Head of caudate nucleus (tissue), 42 donors: ENCODE data around the gene IRF2BP2.

Source experiments
- DNase-seq, 42 donors: peaks; one replicate each; pipeline versions ENCODE4 v3.0.0 to v3.0.0-alpha.2; 2020 to 2021; ENCODE audit warnings: mixed read lengths in 7 of 42
- intact Hi-C: fragments of 100-400 bp; cut with DNase I; formaldehyde crosslinking; loops from one replicate; pipeline ENCODE4 v1.15.0; 2022

IRF2BP2 gene

DNA sequence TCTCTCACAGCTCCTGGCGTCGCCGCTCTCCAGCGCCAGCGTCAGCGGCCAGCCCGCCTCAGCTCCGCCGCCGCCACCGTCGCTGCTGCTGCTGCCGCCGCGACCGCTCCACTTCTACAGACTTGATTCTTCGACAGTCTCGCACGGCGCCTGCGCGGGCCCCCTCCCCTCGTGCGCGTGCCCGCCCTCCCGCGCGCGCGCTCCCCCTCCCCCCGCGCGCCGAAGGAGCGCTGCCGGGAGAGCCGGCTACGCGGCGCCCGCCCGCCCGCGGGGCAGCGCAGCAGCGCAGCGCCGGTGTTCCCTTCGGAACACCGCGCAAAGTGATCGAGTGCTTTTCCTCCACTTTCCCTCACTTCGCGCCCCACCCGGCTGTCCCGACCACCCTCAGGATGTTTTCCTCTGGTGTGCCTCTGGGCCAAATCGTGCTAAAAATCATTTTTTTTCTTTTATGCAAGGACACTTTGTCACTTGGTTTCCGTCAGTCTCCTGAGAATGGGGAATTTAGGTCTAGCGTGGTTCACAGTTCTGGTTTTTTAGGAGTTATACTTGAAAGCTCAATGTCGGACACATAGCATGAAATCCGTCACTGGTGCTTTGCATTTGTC is at the start of gene IRF2BP2:
IRF2BP2 (minus strand) TSS at position 118 of the 605 bp plus-strand sequence. CDS start 684 bp downstream, outside the sequence.
- peak; percentile 61 to 93 (median 85) for DNase-seq
- intact Hi-C loops, result loop anchor here (2.0 to 5.0 kb wide), 3 partner anchors 65 to 472 kb away; no protein-coding TSS in a partner anchor

- DNase-seq, result no peak
- intact Hi-C loops, result no loop called here
These were observed 49.6 kb upstream of the IRF2BP2 start for GRCh38 chr1:234659538-234659937.

GRCh38 chr1:234658138-234658537 is 48.2 kb upstream of the IRF2BP2 start:
- no peak for DNase-seq
- intact Hi-C loops, result no loop called here

DNA sequence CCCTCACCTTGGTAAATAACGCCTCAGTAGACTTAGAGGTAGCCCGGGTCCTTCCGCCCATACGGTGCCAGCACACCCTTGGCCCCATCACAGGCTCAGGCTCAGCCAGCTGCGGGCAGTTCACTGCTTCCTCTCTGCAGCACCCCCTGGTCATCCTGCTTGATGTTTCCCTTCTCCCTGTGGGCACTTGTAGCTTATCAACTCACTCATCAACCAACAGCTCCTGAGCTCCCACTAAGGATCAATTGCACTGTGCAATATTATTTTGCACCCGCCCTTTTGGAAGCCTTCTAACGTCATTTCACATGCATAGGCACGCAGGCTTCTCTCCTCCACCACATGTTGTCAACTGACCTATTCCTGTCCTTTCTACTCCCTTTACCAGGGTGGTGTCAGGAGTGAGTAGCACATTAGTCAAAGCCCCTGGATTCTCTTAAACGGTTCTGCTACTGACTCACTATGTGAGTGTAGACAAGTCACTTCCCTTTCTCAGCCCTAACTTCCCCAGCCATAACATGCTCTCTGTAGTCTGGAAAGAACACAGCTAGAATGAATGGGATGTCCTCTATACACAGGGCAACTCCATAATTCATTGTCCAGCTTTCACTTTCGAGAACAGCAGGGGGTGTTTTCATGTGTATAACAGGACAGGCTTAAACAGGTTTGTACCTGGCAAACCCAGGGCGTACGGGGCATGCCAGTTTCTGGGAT is 47.1 kb upstream of the IRF2BP2 start:
- DNase-seq, result no peak
- intact Hi-C loops, result no loop called here

- no peak for DNase-seq
- intact Hi-C loops, result no loop called here
These were observed 46.3 kb upstream of the IRF2BP2 start for GRCh38 chr1:234656070-234656895.

DNA sequence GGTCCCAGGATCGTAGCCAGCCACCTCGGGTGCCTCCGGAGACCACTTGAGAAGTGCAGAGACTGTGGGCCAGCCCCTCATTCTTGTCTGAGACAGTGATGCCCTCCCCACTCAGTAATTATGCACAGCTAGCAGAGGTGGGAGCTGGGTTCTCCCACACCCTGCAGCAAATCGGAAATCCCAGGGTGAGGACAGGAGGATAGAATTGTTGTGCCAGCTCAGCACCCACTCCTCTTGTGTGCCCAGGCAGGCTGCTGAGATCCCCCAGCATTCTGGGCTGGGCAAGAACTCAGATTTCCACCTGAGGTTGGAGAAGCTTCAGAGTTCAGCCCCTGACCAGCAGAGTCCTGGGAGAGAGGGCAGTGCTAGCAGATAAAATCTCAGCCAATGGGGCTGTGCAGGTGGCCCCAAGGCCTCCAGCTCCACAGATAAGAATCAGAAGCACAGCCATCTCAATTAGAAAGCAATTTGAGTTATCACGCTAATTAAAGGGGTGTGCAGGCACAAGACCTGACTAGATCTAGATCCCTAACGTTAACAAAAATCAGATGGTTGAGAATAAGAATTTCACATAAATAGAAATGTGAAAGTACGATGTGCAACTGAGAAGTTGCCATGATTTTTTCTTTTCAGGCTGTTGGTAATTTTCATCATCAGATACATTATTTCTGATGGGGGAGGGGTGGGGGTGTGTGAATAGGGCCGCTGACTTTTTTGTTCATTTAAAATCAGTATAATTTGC is 45.5 kb upstream of the IRF2BP2 start:
- intact Hi-C loops, result no loop called here
- DNase-seq, result no peak

DNA sequence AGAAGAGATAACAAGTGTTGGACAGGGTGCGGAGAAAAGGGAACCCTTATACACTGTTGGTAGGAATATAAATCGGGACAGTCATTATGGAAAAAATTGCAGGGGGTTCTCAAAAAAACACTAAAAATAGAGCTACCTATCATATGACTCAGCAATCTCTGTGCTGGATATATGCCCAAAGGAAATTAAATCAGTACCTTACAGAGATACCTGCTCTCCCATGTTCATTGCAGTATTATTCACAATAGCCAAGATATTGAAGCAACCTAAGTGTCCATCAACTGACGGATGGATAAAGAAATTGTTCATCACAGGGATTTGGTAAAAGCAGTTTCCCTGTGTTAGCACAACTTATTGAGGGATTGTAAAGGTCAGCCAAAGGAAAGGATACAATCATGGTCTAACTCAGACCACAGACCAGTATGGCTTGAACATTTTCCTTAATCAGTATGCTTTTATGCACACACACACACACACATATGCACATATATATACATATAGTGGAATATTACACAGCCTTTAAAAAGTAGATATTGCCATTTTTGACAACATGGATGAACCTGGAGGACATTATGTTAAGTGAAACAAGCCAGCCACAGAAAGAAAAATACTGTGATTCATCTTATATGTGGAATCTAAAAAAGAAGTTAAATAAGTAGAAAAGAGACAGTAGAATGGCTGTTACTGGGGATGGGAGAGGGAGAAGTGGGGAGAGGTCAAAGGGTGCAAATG is 44.2 kb upstream of the IRF2BP2 start:
- no peak for DNase-seq
- intact Hi-C loops, result no loop called here

GRCh38 chr1:234649432-234650081 is 39.6 kb upstream of the IRF2BP2 start:
- no peak for DNase-seq
- intact Hi-C loops, result no loop called here

GRCh38 chr1:234647758-234648157 is 37.8 kb upstream of the IRF2BP2 start:
- intact Hi-C loops, result no loop called here
- DNase-seq, result no peak

DNA sequence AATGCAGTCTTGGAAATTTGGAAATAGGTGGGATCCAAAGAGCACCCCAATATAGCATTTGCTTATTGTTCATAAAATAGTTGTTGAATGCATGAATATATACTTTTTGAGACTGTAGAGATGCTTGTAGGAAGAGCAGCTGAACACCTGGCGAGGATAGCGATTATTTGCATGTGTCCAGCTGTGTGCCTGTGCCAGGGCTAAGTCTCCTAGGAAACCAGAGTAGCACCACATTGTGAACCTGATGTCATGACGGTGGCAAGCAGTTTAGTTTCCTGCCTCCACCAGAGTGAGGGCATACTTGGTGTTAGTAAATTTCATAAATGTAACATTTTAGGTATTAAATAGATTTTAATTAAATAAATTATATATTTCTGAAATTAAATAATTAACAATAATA is 37.3 kb upstream of the IRF2BP2 start:
- DNase-seq, result no peak
- intact Hi-C loops, result no loop called here

DNA sequence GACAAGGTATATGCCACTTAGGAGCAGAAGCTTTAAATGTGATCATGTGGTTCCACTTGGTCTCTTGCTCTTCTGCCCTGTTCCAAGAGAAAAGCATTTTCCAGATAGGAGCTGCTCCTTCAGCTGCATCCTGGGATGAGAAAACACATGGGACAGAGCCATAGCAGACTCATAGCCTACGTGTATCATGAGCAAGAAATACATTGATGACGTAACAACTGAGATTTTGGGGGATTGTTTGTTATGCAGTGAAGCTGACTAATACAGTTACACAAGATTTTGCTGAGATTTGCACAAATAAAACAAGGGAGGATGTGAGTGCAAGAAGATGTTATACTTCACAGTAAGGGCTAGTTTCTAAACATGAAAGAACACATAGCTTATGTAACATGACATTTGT is 36.0 kb upstream of the IRF2BP2 start:
- DNase-seq, result no peak
- intact Hi-C loops, result no loop called here

- intact Hi-C loops, result no loop called here
- DNase-seq, result no peak
These were observed 35.5 kb upstream of the IRF2BP2 start for GRCh38 chr1:234645474-234645953.

DNA sequence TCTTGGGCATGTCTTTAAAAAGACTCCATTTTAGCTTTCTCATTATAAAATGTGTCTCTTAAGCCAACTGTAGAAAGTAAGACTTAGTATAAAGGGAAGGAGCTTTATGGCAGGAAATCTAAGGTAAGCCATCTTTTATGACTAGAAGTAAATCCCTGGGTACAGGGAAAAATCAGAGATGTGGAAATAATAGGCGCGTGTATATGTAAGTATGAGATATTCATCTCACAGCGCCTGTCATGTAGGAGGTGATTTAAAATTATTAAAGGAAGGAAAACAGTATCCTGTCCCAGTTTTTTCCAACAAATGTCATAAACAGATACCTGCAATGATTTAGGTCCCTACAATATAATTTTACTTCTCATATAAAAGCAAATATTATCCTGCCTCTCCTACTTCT is 35.0 kb upstream of the IRF2BP2 start:
- no peak for DNase-seq

DNA sequence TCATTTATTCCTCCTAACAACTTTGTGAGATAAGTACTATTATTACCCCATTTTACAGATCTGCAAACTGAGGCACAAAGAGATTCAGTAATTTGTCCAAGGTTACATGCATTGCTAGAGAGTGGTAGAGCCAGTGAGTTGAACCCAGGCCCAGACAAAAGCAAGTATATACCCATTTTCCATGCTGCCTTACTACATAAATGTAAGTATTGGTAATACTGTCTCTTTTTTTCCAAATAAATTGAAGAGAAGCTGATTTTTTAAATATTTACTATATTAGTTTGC is 33.8 kb upstream of the IRF2BP2 start:
- intact Hi-C loops, result no loop called here
- no peak for DNase-seq

More for the DNA sequence above, 35.0 kb upstream of the IRF2BP2 start:
- intact Hi-C loops, result no loop called here

DNA sequence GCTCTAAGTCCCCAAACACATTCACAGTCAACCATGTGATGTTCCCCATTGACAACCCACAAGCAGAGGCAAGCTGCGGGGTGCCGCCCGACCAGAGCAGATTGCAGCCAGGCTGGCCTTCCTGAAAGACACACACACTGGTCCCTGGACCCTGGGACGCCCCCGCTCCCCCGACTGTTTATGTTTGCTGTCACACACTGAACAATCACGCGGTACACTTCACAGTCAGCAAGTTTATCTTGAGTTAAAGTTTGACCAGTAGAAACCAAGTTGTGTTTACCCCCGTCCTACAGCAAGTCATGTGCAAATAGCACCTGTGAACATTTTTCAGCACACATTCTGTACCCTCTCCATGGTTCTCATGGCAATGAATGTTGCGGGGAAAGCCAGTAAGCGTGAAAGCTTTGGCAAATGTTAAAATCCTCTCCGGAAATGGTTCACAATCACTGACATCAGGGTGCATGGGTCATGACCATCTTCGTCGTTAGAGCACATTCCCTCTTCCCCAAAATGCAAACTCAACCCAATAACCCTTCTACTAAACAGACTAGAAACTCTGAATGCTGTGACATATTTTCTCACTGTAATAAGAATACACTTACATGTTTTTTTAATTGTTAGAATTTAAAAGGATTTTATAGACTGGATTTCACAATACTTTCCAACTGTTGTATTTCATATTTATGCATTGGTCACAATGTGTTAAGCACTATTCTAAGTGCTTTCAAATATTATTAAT is 33.3 kb upstream of the IRF2BP2 start:
- DNase-seq, result no peak
- intact Hi-C loops, result no loop called here

- no peak for DNase-seq
- intact Hi-C loops, result no loop called here
These were observed 32.5 kb upstream of the IRF2BP2 start for GRCh38 chr1:234642428-234642827.

DNA sequence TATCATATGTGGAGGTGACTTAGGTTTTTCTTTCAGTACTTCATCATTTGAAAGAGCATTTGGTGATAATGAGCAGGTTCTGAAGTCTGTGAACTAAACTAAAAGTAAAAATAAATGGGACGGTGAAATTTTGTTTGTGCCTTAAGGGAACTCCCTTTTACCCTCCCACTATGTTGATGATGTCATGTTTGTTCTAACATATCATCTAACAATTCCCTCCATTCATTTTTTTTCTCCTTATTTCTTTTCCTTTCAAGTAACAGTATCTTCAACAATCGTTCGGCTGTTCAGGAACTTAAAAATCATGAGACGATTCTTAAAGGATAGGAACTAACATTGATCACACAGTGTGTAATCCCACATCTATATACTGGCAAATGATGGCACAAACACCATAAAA is 30.0 kb upstream of the IRF2BP2 start:
- DNase-seq, result no peak
- intact Hi-C loops, result no loop called here
